GM20431 (cell line): Measurements from ENCODE around the gene KDM3B.
"Not testable (repeated sequence)": the region's sequence is repeated elsewhere in the genome, so short reads cannot be mapped to it uniquely, and the experiment has no call there.

Source experiments
- in situ Hi-C: fragments of 300-500 bp; cut with MseI, MboI; formaldehyde crosslinking; loops from one replicate; pipeline ENCODE4 v1.15.0; 2020; ENCODE audit warnings: low sequenced_read_pairs; ENCODE audit not compliant: unreplicated experiment

Gene KDM3B

DNA sequence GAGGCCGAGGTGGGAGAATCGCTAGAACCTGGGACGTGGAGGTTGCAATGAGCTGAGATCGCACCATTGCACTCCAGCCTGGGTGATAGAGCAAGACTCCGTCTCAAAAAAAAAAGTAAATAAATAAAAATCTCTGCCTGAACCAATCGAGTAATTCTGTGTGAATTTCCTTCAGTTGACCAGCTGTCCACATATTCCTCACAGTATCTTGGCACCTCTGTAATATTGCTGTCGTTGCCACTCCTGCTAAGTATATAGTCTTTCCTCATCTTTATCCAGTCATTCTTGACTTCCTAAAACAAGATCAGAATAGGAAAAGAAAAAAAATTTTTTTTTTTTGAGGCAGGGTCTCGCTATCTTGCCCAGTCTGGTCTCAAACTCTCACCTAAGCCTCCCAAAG is 29.9 kb downstream of the KDM3B start:
- in situ Hi-C loops: no loop called here

DNA sequence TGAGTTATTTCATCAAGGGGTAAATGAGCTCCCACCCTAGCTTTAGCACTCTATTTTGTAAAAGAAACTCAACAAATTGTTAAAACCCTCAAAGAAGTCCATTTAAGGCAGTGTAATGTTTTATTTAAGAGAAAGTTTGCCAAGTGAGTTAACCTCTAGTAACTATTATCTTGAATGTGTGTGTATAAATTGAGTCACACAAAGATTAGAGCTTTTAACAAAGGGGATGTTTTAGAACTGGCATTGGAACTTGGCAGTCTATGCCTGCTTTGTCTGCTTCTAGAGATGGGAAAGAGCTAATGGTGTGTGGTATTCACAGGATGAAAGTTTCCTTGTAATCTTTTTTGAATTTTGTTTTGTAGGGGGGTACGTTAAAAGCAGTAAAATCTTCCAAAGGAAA is 33.2 kb downstream of the KDM3B start:
- in situ Hi-C loops: no loop called here

DNA sequence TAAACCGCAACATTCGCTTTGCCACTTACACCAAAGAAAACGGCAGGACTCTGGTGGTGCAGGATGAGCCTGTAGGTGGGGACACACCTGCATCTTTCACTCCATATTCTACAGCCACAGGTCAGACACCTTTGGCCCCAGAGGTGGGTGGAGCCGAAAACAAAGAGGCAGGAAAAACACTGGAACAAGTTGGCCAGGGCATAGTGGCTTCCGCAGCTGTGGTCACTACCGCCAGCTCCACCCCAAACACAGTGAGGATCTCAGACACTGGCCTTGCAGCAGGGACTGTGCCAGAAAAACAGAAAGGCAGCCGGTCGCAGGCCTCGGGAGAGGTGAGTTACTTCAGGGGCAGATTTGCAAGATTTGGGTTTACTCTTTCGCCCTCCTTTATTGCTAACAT is 33.8 kb downstream of the KDM3B start:
- in situ Hi-C loops: no loop called here

DNA sequence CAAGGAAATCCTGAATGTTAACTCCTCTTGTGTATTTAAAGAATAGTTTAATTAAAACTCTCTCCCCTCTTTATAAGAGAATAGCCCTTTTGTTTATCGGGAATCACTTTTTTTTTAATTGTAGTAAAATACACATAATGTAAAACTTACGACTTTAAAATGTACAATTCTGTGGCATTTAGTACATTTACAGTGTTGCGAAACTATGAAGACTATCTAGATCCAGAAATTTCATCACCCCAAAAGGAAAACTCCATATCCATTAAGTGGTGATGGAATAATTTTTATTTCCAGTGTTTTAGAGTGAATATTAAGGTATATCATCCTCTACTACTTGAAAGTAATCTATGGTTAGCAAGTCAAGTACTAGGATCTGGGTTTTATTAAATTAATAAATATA is 36.8 kb downstream of the KDM3B start:
- in situ Hi-C loops: no loop called here

DNA sequence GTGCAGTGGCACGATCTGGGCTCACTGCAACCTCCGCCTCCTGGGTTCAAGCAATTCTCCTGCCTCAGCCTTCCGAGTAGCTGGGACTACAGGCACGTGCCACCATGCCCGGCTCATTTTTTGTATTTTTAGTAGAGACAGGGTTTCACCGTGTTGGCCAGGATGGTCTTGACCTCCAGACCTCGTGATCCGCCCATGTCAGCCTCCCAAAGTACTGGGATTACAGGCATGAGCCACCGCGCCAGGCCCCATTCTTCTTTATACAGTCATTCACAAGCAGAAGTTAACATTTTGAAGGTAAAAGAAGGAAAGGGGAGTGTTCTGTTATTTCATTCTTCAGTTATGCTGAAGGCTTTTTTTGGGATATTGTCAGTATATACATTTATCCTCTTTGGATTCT is 37.4 kb downstream of the KDM3B start:
- in situ Hi-C loops: not testable (repeated sequence)

DNA sequence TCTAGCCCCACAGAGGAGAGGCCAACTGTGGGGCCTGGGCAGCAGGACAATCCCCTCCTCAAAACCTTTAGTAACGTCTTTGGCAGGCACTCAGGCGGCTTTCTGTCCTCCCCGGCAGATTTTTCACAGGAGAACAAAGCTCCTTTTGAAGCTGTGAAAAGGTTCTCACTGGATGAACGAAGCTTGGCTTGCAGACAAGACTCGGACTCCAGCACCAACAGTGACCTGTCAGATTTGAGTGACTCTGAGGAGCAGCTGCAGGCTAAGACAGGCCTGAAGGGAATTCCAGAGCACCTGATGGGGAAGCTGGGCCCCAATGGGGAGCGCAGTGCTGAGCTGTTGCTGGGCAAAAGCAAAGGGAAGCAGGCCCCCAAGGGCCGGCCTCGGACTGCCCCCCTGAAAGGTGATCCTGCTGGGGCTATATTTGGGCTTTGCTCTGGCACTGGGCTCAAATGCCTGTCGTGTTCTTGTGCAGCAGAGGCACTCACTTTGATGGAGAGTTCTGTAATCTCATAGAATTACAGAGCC is 39.4 kb downstream of the KDM3B start:
- in situ Hi-C loops: no loop called here

DNA sequence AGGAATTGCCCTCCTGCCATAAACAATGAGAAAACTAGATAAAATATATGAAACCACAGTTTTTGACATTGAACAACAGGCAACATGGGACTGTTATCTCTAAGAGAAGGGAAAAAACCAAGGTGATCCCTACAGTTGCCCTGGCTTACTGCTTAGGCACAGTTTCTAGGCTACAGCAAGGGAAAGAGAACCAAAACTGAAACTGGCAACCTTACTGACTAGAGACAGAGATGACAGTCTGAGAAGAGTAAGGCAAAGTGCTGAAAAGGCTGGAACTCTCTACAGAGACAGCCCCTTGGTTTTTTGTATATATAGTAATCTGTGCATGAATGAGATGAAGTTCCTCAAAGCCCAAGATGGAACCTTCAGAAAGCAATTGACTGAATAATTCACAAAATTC is 50.2 kb downstream of the KDM3B start:
- in situ Hi-C loops: no loop called here

DNA sequence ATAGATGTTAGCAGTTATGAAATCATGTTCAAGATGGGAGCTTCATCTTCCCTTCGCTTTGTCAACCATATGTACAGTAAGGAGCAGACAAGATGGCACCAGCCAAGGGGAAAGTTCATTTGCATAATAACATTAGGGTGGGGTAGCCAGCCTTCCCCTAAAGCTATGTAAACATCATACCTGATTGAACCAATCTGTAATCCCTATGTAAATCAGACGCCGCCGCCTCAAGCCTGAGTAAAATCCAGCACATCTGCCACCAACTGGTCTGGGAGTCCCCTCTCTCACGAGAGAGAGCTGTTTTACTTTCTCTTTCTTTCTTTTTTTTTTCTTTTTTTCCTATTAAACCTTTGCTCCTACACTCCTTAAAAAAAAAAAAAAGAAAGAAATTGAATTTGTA is 55.5 kb downstream of the KDM3B start:
- in situ Hi-C loops: no loop called here

DNA sequence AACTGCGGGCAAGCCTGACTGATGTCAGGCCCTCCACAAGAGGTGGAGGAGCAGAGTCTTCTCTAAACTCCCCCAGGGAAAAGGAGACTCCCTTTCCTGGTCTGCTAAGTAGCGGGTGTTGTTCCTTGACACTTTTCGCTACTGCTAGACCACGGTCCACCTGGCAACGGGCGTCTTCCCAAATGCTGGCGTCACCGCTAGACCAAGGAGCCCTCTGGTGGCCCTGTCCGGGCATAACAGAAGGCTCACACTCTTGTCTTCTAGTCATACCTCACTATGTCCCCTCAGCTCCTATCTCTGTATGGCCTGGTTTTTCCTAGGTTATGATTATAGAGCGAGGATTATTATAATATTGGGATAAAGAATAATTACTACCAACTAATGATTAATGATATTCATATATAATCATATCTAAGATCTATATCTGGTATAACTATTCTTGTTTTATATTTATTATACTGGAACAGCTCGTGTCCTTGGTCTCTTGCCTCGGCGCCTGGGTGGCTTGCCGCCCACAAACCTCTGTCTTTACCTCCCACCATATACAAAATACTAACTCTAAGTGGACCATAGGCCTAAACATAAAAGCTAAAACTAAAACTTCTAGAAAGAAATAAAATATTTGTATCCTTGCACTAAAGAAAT is 58.6 kb downstream of the KDM3B start:
- in situ Hi-C loops: not testable (repeated sequence)

DNA sequence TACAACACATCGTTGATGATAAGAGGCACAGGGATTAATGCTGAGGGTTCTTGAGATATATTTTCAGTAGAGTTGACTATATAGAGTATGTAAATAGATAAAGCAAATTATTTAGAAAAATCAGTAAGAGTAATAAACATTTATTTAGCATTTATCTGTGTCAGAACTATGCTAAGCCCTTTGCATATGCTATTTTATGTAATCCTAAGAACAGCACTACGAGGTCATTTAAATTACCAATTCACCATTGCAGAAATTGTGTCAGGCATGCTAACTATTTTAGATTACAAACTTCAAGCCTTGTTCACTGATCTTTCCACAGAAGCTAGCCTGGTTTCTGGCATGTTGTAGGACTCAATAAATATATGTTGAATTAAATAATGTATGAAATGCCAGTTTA is 66.0 kb downstream of the KDM3B start:
- in situ Hi-C loops: no loop called here

DNA sequence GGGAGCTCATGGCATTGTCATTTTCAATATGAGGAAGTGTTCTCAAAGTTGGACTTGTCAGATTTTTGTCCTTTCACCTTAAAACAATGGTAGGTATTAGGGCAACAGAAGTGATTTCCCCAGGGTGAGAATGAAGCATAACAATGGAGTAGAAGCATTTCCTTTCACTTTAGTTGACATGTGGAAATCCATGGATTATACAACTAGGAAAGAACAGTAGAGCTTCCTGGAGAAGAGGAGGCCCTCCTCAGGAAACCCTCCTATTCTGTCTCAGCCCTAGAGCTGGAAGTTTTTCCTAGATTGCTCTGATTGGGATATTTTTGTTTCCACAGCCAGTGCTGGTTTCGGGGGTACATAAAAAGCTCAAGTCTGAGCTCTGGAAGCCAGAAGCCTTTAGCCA is 72.6 kb downstream of the KDM3B start:
- in situ Hi-C loops: no loop called here

DNA sequence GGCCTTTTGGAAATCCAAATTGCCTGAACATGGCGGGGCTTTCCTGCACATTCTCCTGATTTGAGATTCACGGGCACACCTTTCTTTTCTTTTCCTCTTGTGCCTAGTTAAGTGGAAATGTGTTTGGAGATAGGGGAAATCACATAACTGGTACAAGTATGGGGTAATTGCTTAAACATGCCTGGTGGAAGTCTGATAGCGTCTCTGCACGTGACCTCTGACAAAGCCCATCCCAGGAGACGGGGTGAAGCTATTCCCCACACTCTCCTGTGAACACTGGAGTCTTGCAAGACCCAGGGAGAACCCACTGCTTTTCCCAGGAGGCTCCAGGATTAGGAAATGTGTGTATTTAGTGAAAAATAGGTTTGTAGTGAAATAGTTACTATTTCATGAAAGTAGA is 83.5 kb downstream of the KDM3B start:
- in situ Hi-C loops: no loop called here

DNA sequence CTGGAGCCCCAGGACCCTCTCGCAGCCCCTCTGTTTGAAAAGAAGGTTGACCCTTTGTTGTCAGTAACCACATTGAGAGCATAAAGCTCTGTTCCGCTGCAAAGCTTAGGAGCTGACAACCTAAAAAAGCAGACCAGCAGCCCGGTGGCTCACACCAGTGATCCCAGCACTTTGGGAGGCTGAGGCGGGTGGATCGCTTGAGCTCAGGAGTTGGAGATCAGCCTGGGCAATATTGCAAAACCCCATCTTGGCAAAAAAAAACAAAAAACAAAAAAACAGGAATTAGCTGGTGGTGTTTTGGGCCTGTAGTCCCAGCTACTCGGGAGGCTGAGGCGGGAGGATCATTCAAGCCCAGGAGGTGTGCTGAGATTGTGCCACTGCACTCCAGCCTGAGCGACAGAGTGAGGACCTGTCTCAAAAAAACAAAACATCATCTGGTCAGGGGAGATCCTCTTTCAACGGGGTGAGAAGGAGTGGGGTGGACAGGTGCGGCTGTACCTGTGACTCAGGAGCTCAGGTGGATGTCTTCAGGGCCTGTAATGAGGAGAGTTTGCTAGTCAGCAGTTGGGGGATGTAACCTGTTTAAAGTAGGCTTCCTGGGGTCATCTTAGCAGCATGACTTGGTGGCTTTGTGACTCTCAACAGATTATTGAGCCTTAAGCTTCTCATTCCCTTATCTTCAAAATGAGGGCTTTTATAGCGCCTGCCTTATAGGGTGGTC is 85.7 kb downstream of the KDM3B start:
- in situ Hi-C loops: no loop called here

DNA sequence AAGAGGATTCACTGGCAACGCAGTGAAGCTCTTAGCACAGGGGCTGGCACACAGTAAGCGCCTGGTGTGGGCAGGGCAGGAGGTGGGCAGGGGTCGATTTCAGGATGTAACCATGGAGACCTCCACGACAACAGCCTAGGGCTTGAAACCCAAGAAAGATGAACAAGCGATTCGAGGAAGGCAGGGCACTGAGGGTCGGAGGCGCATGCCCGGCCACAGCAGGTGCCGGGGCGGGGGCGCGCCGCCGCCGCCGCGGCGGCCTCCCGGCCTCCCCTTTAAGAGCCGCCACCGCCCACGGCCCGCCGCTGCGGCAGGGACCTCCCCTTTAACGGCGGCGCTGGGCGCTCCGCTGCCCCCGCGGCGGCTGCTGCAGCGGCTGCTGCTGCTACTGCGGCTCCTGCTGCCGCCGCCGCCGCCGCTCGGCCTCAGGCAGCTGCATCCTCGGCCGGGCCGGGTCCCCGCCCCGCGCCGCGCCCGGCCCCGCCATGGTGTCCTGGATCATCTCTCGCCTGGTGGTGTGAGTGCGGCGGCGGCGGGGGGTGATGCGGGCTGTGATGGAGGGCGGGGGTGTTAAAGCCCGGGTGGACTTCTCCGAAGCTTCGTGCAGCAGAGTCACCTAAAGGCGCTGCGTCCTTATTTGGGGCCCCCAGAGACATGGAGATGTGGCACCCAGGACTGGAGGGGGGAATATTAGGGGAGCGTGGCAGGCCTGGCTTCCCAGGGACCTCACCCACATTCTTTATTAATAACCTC is 86.4 kb downstream of the KDM3B start, which contains the start of gene REEP2:
TSS of gene REEP2 (plus strand) at position 334 of the 753 bp plus-strand sequence. CDS start at position 486, 152 bp downstream.
- in situ Hi-C loops: no loop called here

DNA sequence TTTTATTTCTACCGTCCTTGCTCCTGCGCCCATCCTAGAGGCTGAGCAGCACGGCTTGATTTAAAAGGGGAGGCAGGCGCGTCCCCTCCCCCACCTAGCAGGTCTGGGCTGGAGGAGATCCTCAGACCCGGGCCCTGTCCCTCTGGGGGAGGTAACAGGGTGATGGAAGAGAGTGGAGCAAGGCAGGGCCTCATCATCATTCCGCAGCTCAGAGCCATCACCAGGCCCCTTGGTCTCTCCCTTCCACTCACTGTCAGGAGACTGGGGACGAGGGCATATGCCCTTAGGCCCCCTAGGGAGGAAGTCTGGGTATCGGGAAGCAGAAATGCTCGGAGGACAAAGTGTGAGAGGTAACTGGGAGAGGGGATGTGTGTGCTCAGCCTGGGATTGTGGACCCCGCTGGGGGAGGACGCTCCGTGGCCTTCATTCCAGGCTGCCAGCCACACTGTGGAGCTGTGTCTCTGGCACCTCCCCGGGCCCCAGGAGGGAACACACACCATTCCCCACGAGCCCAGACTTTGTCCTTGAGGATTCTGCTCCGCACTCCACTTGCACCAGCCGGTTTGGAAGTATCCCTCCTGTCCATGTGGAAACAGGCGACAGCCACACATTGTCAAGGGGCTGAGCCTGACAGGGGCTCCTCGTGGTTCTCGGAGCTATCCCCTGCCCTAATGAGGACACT is 87.1 kb downstream of the KDM3B start:
- in situ Hi-C loops: no loop called here

DNA sequence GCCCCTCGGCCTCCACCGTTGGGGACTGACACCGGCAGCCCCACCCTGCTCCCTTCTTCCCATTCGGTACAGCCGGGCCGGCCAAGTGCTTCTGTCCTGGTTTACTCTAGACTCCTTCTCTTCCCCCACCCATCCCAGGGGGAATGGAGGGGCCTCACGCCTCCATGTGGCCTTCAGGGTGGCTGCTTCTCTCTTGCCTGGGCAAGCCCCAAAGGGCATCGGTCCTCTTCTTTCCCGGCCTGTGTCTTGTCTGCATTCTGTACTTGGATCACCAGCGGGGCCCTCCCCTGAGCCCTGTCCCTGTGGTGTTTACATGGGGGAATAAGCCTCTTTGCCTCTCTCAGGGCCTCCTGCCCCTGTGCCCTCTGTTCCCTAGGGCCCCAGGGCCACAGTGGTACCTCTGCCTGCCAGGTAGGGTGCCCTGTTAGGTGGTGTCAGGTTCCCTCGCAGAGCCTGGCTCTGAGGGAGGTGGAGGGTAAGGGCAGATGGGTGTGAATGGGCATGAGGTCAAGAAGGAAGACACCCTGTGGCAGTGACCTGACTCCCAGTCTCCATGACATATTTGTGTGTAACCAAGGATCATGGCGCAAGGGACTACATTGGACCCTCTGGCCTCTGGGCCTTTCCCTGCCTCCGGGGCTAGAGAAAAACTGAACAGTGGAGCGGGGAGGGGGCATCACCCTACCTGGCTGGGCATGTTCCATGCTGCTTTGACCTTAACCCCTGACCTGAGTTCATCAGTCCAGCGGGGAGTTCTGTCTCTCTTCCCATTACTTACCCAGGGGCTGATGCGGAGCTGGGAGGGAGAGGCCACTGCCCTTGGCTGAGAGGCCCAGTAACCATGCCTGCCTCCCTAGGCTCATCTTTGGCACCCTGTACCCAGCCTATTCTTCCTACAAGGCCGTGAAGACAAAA is 87.9 kb downstream of the KDM3B start:
- in situ Hi-C loops: no loop called here

DNA sequence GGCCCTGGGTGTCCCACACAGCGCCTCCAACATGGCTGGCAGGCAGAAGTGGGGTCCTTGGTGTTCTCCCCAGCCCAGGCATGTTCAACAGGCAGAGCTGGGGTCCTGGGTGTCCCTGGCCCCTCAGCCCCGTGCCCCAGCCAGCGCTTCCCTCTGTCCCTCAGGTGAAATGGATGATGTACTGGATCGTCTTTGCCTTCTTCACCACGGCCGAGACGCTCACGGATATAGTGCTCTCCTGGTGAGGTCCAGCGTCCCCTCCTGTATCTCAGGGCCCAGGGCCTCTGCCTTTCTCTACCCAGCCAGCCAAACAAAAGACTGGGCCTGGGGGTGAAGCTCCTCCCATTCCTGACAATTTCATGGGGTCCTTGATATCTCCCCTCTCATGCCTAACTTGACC is 88.7 kb downstream of the KDM3B start:
- in situ Hi-C loops: no loop called here

DNA sequence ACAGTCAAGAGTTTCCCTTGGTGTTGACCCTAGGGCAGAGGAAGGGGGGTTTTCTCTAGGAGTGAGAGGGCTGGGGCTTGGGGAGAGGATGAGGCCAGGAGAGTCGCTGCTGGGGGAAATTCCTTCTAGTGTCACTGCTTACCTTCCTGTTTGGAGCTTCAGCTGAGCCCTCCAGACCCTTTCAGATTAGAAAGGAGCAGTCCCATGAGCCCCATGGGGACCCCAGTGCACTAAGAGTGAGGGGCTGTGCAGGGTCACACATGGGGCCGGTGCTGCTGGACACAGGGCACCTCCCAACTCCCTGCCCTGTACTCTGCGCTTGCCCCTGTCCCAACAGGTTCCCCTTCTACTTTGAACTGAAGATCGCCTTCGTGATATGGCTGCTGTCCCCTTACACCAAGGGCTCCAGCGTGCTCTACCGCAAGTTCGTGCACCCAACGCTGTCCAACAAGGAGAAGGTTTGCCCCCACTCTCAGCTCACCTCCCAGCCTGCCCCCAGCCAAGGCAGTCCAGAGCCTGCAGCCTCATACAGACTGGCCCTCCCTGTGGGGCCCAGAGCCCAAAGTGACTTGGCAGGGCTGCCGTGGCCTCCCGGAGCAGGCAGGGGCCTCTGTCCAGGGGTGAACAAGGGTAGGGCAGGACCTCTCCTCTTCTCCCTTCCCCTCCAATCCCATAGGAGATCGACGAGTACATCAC is 91.7 kb downstream of the KDM3B start:
- in situ Hi-C loops: no loop called here
